HG02588 (cell line): ENCODE data around the gene DNAH14.
"Not testable (repeated sequence)": the region's sequence is repeated elsewhere in the genome, so short reads cannot be mapped to it uniquely, and the experiment has no call there.

Source experiments
- ATAC-seq: cut with Tn5 transposase; IDR thresholded peaks from one replicate; pipeline ENCODE4 v1.9.1; 2021; ENCODE audit warnings: mild to moderate bottlenecking, moderate library complexity; ENCODE audit not compliant: unreplicated experiment

Gene DNAH14

GRCh38 chr1:225232930-225233329 lies 303.5 kb downstream of the DNAH14 start:
- not testable (repeated sequence) for ATAC-seq

GRCh38 chr1:225242611-225243010 lies 313.1 kb downstream of the DNAH14 start:
- no peak for ATAC-seq

- ATAC-seq = peak; percentile 92
Measured at GRCh38 chr1:225250432-225250831, 321.0 kb downstream of the DNAH14 start.

- ATAC-seq = no peak
Measured at GRCh38 chr1:225253173-225253572, 323.7 kb downstream of the DNAH14 start.

- ATAC-seq = no peak
Measured at GRCh38 chr1:225253784-225254183, 324.3 kb downstream of the DNAH14 start.

GRCh38 chr1:225254676-225255075 lies 325.2 kb downstream of the DNAH14 start:
- ATAC-seq = no peak

GRCh38 chr1:225257081-225257480 lies 327.6 kb downstream of the DNAH14 start:
- no peak for ATAC-seq

GRCh38 chr1:225258811-225259210 lies 329.3 kb downstream of the DNAH14 start:
- no peak for ATAC-seq

- no peak for ATAC-seq
Measured at GRCh38 chr1:225259542-225259941, 330.1 kb downstream of the DNAH14 start.

GRCh38 chr1:225260319-225260718 lies 330.8 kb downstream of the DNAH14 start:
- no peak for ATAC-seq

GRCh38 chr1:225277445-225277844 lies 348.0 kb downstream of the DNAH14 start:
- no peak for ATAC-seq

GRCh38 chr1:225280563-225280962 lies 351.1 kb downstream of the DNAH14 start:
- ATAC-seq = no peak

- ATAC-seq = no peak
Measured at GRCh38 chr1:225290244-225290643, 360.8 kb downstream of the DNAH14 start.

- no peak for ATAC-seq
Measured at GRCh38 chr1:225299624-225300023, 370.1 kb downstream of the DNAH14 start.

- ATAC-seq = no peak
Measured at GRCh38 chr1:225300381-225300780, 370.9 kb downstream of the DNAH14 start.

- no peak for ATAC-seq
Measured at GRCh38 chr1:225304996-225305395, 375.5 kb downstream of the DNAH14 start.

GRCh38 chr1:225310544-225310943 lies 381.1 kb downstream of the DNAH14 start:
- not testable (repeated sequence) for ATAC-seq

GRCh38 chr1:225318706-225319575 lies 389.5 kb downstream of the DNAH14 start:
- ATAC-seq = peak; percentile 85

GRCh38 chr1:225319871-225320270 lies 390.4 kb downstream of the DNAH14 start:
- no peak for ATAC-seq

GRCh38 chr1:225321784-225322183 lies 392.3 kb downstream of the DNAH14 start:
- ATAC-seq = no peak

- ATAC-seq = no peak
Measured at GRCh38 chr1:225329041-225329440, 399.6 kb downstream of the DNAH14 start.

- not testable (repeated sequence) for ATAC-seq
Measured at GRCh38 chr1:225329996-225330395, 400.5 kb downstream of the DNAH14 start.

- no peak for ATAC-seq
Measured at GRCh38 chr1:225332686-225333085, 403.2 kb downstream of the DNAH14 start.
